Lower leg skin (tissue), 3 donors: ENCODE results near the gene SPON1.

Experiments
- CTCF ChIP-seq, 3 donors: fragments of 450-650 bp; IDR thresholded peaks; one replicate each; pipeline ENCODE4 v1.5.1; 2016; ENCODE audit warnings: antibody characterized with exemption in 3 of 3, mild to moderate bottlenecking in 3 of 3, moderate library complexity in 2 of 3
- POLR2A ChIP-seq, 2 donors: fragments of 450-650 bp; IDR thresholded peaks; one replicate each; pipeline ENCODE4 v1.6.1; 2016 to 2017; ENCODE audit warnings: antibody characterized with exemption in 2 of 2, mild to moderate bottlenecking in 1 of 2, moderate library complexity in 1 of 2

- TF ChIP-seq CTCF (IDR thresholded peaks at IDR 0.05) (no peak), POLR2A (IDR thresholded peaks at IDR 0.05) (no peak)
These were observed 5.5 kb upstream of the SPON1 start for GRCh38 chr11:13956988-13957387.
